Activated CD4-positive, alpha-beta T cell treated with anti-CD3 and anti-CD28 coated beads for 48 hours (primary cell): ENCODE results near the gene SLC5A1.
"Not testable (repeated sequence)": the region's sequence is repeated elsewhere in the genome, so short reads cannot be mapped to it uniquely, and the experiment has no call there.

Experiments
- DNase-seq: peaks from one replicate; pipeline ENCODE4 v3.0.0-alpha.2; 2020

Gene SLC5A1

GRCh38 chr22:32097881-32098499 lies 54.9 kb downstream of the SLC5A1 start:
- DNase-seq = no peak

- no peak for DNase-seq
Observed at GRCh38 chr22:32100711-32101110, 57.6 kb downstream of the SLC5A1 start.

GRCh38 chr22:32103658-32104315 lies 60.7 kb downstream of the SLC5A1 start:
- no peak for DNase-seq

GRCh38 chr22:32106930-32107329 lies 63.9 kb downstream of the SLC5A1 start:
- peak; percentile 23 for DNase-seq

GRCh38 chr22:32112380-32112779 lies 69.3 kb downstream of the SLC5A1 start:
- no peak for DNase-seq

- no peak for DNase-seq
Observed at GRCh38 chr22:32119568-32120235, 76.6 kb downstream of the SLC5A1 start.

- no peak for DNase-seq
Observed at GRCh38 chr22:32120603-32121002, 77.5 kb downstream of the SLC5A1 start.

- DNase-seq = no peak
Observed at GRCh38 chr22:32122899-32123298, 79.8 kb downstream of the SLC5A1 start.

GRCh38 chr22:32123657-32124056 lies 80.6 kb downstream of the SLC5A1 start:
- no peak for DNase-seq

GRCh38 chr22:32127904-32128303 lies 84.8 kb downstream of the SLC5A1 start:
- DNase-seq = no peak

GRCh38 chr22:32130464-32130863 lies 87.4 kb downstream of the SLC5A1 start:
- no peak for DNase-seq

- DNase-seq = no peak
Observed at GRCh38 chr22:32132126-32132525, 89.1 kb downstream of the SLC5A1 start.

- no peak for DNase-seq
Observed at GRCh38 chr22:32132783-32133182, 89.7 kb downstream of the SLC5A1 start.

GRCh38 chr22:32134796-32135195 lies 91.7 kb downstream of the SLC5A1 start:
- DNase-seq = not testable (repeated sequence)

GRCh38 chr22:32135958-32136357 lies 92.9 kb downstream of the SLC5A1 start:
- not testable (repeated sequence) for DNase-seq

GRCh38 chr22:32136881-32137280 lies 93.8 kb downstream of the SLC5A1 start:
- not testable (repeated sequence) for DNase-seq

GRCh38 chr22:32137731-32138324 lies 94.8 kb downstream of the SLC5A1 start:
- peak; percentile 68 for DNase-seq

- DNase-seq = not testable (repeated sequence)
Observed at GRCh38 chr22:32138576-32138975, 95.5 kb downstream of the SLC5A1 start.

- not testable (repeated sequence) for DNase-seq
Observed at GRCh38 chr22:32140688-32141087, 97.6 kb downstream of the SLC5A1 start.

GRCh38 chr22:32142600-32142999 lies 99.5 kb downstream of the SLC5A1 start:
- peak; percentile 31 for DNase-seq

GRCh38 chr22:32144496-32145274 lies 101.6 kb downstream of the SLC5A1 start:
- DNase-seq = no peak

GRCh38 chr22:32147128-32147527 lies 104.1 kb downstream of the SLC5A1 start:
- DNase-seq = not testable (repeated sequence)

GRCh38 chr22:32148372-32148771 lies 105.3 kb downstream of the SLC5A1 start:
- not testable (repeated sequence) for DNase-seq
